Mesothelial cell of epicardium (in vitro differentiated cells): ENCODE data around the gene GALNTL6. TPM values are rescaled to one million over a fixed set of nuclear protein-coding genes. Genes with fewer than 3 reads are reported as not detected.

Source experiments
- DNase-seq, 2 experiments: peaks; one replicate each; pipeline ENCODE4 v3.0.0; 2021; ENCODE audit warnings: low spot score in 2 of 2; ENCODE audit not compliant: unreplicated experiment in 2 of 2
- H3K27ac Mint-ChIP-seq: 2 replicates; pipeline ENCODE4 v1.8.0; 2021; ENCODE audit warnings: mixed read lengths
- H3K27me3 Mint-ChIP-seq: 2 replicates; pipeline ENCODE4 v1.8.0; 2021; ENCODE audit warnings: low read depth, mixed read lengths
- H3K36me3 Mint-ChIP-seq: 2 replicates; pipeline ENCODE4 v1.8.0; 2021; ENCODE audit warnings: mixed read lengths
- H3K4me1 Mint-ChIP-seq: 2 replicates; pipeline ENCODE4 v1.8.0; 2021; ENCODE audit warnings: mixed read lengths
- H3K4me3 Mint-ChIP-seq: 2 replicates; pipeline ENCODE4 v1.8.0; 2021; ENCODE audit warnings: mild to moderate bottlenecking, moderate library complexity, mixed read lengths
- H3K9me3 Mint-ChIP-seq: 2 replicates; pipeline ENCODE4 v1.8.0; 2021; ENCODE audit warnings: mixed read lengths
- total RNA-seq: library from RNA; stranded (reverse); gene quantifications from 3 replicates; pipeline ENCODE4 v1.2.1, GENCODE V29; 2021
- TF ChIP-seq, protein P1 (sequence below): fragments of 200-600 bp; sonication (generic); IDR thresholded peaks from one replicate; pipeline ENCODE4 v1.5.0; 2021; ENCODE audit warnings: antibody characterized with exemption; ENCODE audit not compliant: unreplicated experiment

Gene GALNTL6
- total RNA-seq, 1 donor from 2014 or later = 1.3 TPM

DNA sequence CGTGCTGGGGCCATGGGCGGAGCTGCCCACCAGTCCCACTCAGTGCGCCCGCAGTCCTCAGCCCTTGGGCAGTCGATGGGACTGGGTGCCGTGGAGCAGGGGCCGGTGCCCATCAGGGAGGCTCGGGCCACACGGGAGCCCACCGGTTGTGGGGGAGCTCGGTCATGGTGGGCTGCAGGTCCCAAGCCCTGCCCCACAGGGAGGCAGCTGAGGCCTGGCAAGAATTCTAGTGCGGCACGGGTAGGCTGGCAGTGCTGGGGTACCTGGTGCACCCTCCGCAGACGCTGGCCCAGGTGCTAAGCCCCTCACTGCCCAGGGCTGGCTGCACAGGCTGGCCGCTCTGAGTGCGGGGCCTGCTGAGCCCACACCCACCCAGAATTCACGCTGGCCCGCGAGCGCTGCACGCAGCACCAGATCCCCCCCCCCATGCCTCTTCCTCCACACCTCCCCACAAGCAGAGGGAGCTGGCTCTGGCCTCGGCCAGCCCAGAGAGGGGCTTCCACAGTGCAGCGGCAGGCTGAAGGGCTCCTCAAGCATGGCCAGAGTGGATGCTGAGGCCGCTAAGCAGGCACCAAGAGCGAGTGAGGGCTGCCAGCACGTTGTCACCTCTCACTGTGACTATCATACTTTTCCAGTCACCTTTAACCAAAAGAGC, 564.4 kb downstream of the GALNTL6 start:
- Mint-ChIP-seq H3K4me1 (no peaks in the 10 kb centered on the region), H3K27me3 (no peaks in the 10 kb centered on the region), H3K36me3 (no peaks in the 10 kb centered on the region), H3K27ac (no peak overlapping the region), H3K4me3 (no peak overlapping the region), H3K9me3 (peaks cover 5% of the 10 kb centered on the region)
- no peak for DNase-seq
- TF ChIP-seq, protein P1, sequence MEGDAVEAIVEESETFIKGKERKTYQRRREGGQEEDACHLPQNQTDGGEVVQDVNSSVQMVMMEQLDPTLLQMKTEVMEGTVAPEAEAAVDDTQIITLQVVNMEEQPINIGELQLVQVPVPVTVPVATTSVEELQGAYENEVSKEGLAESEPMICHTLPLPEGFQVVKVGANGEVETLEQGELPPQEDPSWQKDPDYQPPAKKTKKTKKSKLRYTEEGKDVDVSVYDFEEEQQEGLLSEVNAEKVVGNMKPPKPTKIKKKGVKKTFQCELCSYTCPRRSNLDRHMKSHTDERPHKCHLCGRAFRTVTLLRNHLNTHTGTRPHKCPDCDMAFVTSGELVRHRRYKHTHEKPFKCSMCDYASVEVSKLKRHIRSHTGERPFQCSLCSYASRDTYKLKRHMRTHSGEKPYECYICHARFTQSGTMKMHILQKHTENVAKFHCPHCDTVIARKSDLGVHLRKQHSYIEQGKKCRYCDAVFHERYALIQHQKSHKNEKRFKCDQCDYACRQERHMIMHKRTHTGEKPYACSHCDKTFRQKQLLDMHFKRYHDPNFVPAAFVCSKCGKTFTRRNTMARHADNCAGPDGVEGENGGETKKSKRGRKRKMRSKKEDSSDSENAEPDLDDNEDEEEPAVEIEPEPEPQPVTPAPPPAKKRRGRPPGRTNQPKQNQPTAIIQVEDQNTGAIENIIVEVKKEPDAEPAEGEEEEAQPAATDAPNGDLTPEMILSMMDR = no peak

DNA sequence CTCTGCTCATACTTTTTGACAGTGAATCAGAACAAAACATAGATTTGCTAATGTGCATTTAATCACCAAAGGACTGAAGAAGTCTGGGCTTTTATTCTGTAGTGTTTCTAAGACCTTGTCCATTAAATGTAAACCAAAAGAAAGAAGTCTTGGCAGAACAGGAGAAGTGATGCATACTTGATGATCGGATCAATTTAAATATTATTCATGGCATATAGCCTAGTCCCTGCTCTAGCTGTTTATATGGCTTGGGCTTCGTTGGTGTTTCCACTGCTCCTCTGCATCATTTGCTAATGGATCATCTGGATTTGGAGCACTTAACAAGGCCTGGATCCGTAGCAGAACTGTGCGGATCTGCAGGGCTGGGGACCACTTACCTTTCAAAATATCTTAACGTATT, 566.6 kb downstream of the GALNTL6 start:
- Mint-ChIP-seq H3K9me3 (peaks cover 11% of the 10 kb centered on the region), H3K27me3 (no peaks in the 10 kb centered on the region), H3K36me3 (no peaks in the 10 kb centered on the region), H3K4me3 (no peak overlapping the region), H3K27ac (no peak overlapping the region), H3K4me1 (no peaks in the 10 kb centered on the region)
- DNase-seq = no peak
- TF ChIP-seq, protein P1 = no peak

DNA sequence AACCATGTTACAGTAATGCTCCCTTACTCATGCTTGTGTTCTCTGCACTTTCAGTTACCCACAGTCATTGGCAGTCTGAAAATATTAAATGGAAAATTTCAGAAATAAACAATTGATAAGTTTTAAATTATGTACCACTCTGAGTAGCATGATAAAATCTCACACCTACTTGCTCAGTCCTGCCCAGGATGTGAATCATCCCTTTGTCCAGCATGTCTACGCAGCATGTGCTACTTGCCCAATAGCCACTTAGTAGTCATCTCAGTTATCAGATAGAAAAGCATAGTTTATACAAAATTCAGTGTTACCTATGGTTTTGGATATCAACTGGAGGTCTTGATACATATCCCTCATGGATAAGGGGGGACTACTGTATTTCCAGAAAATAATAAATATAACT, 577.1 kb downstream of the GALNTL6 start:
- H3K4me1 Mint-ChIP-seq = peaks cover 6% of the 10 kb centered on the region
- no peaks in the 10 kb centered on the region for H3K36me3 Mint-ChIP-seq
- no peak overlapping the region for H3K4me3 Mint-ChIP-seq
- TF ChIP-seq, protein P1 = no peak
- no peak for DNase-seq
- peaks cover 3% of the 10 kb centered on the region for H3K9me3 Mint-ChIP-seq
- no peaks in the 10 kb centered on the region for H3K27me3 Mint-ChIP-seq
- H3K27ac Mint-ChIP-seq = no peak overlapping the region

DNA sequence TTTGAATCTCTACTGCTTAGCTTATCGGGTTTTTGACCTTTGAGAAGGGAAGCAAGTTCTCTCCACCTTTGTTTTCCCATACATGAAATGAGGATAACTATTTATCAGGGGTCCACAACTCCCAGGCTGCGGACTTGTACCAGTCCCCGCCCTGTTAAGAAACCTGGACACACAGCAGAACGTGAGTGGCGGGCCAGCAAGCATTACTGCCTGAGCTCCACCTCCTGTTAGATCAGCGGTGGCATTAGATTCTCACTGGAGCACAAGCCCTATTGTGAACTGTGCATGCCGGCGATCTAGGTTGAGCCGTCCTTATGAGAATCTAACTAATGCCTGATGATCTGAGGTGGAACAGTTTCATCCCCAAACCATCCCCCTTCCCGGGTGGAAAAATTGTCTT, 579.5 kb downstream of the GALNTL6 start:
- Mint-ChIP-seq H3K4me3 (no peak overlapping the region), H3K9me3 (no peaks in the 10 kb centered on the region), H3K27ac (no peak overlapping the region), H3K27me3 (no peaks in the 10 kb centered on the region), H3K36me3 (no peaks in the 10 kb centered on the region), H3K4me1 (peaks cover 6% of the 10 kb centered on the region)
- no peak for DNase-seq
- TF ChIP-seq, protein P1 = no peak

DNA sequence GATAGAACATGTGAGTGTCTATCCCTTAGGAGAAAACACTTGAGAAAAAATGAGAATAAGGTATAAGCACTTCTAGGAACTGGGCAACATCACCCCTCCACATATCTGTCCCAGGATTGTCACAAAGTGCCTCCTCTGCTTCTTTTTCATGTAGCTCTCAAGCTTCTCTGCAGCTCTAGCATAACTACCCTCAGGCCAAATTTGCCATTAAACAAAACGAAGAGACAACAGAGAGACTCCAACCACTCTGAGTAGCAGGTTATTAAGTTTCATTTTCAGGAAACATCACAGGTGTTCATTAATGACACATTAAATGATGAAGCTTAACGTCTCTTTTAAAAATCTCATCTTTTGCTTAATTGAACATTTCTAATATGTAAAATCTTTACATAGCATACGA, 580.0 kb downstream of the GALNTL6 start:
- no peak for DNase-seq
- Mint-ChIP-seq H3K4me3 (no peak overlapping the region), H3K36me3 (no peaks in the 10 kb centered on the region), H3K27ac (no peak overlapping the region), H3K9me3 (no peaks in the 10 kb centered on the region), H3K4me1 (peaks cover 6% of the 10 kb centered on the region), H3K27me3 (no peaks in the 10 kb centered on the region)
- TF ChIP-seq, protein P1 = no peak

DNA sequence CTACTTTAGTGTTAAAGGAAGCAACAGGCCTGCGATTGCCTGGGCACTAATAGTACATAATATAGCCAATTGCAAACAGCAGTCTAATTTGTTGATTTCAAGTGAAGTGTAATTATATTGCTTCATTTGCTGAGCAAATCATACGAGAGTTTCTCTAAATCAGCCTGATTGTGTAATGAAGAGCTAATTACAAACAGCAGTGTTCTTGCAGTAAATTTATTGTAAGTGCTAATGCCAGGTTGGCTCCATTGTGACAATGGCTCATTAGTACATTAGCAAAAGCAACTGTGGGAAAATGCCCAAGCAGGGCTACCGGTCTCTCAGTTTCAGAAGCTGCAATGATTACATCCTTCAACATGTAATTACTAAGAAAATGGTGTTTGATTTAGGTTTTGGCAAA, 591.5 kb downstream of the GALNTL6 start:
- H3K4me3 Mint-ChIP-seq = no peak overlapping the region
- H3K27ac Mint-ChIP-seq = no peak overlapping the region
- DNase-seq = no peak
- H3K4me1 Mint-ChIP-seq = peaks cover 2% of the 10 kb centered on the region
- H3K27me3 Mint-ChIP-seq = no peaks in the 10 kb centered on the region
- TF ChIP-seq, protein P1 = no peak
- H3K9me3 Mint-ChIP-seq = no peaks in the 10 kb centered on the region
- H3K36me3 Mint-ChIP-seq = no peaks in the 10 kb centered on the region
